HG02973 (cell line): ENCODE measurements around the gene TFF2.

Experiments
- ATAC-seq: cut with Tn5 transposase; IDR thresholded peaks from one replicate; pipeline ENCODE4 v1.9.1; 2021; ENCODE audit warnings: moderate library complexity; ENCODE audit not compliant: unreplicated experiment

TFF2 gene

DNA sequence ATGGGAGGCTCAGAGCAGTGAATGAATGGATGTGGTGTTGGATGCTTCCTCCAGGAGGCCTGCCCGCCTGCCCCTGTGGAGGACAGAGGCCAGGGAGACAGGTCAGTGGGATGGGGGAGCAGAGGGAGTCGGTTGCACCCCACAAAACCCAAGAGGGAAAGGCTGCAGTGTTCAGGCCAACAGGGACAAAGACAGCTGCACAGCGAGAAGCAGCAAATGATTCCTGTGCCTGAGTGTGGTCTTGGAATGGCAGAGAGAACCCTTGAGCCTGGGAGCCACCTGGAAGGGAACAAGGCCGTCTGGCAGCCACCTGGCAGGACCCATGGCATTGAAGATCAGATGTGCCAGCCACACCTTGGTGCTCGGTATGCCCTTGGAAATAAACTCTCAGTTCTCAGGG, 43.7 kb downstream of the TFF2 start:
- ATAC-seq: no peak

- ATAC-seq: no peak
Observed at GRCh38 chr21:42306366-42307035, 44.3 kb downstream of the TFF2 start.

- no peak for ATAC-seq
Observed at GRCh38 chr21:42305707-42306147, 45.1 kb downstream of the TFF2 start.

GRCh38 chr21:42304556-42305454, 46.0 kb downstream of the TFF2 start:
- ATAC-seq: no peak

DNA sequence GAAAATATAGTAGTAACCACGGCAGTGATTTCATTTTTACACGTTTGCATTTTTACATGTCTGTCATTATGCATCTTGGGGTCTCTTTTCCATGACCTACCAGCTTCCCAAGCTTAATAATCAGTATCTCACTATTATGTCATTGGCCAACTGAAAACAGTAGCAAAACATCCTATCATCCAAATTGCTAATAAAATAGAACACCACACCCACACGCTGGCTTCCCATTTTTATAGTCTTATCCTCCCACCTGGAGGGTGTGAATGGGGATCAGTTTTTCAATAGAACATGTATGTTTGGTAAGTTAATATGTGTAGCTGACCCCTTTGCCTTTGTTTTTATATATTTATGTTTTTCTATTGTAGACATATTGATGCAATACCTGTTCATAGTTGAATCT, 47.4 kb downstream of the TFF2 start:
- no peak for ATAC-seq

- no peak for ATAC-seq
Observed at GRCh38 chr21:42302794-42303193, 48.0 kb downstream of the TFF2 start.

GRCh38 chr21:42302076-42302650, 48.6 kb downstream of the TFF2 start:
- ATAC-seq: no peak

- no peak for ATAC-seq
Observed at GRCh38 chr21:42301371-42302075, 49.3 kb downstream of the TFF2 start.

DNA sequence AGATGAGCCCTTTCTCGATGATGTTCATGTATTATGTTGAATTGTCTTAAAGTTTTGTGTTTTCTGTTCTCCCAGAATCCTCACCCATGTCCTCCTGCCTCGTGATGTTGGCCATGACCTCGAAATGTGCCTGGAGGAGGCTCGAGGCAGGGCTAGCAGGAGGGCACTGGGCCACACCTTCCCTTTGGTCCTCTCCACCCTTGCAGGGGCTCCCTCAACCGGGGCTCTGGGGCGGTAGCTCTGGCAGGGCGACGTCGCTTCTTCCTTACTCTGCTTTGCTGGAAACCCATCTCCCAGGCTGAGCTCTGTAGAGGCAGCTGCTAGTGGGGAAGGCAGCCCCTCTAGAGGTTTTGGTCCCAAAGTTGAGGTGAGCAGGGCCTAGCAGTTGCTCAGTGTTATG, 49.8 kb downstream of the TFF2 start:
- ATAC-seq: no peak

DNA sequence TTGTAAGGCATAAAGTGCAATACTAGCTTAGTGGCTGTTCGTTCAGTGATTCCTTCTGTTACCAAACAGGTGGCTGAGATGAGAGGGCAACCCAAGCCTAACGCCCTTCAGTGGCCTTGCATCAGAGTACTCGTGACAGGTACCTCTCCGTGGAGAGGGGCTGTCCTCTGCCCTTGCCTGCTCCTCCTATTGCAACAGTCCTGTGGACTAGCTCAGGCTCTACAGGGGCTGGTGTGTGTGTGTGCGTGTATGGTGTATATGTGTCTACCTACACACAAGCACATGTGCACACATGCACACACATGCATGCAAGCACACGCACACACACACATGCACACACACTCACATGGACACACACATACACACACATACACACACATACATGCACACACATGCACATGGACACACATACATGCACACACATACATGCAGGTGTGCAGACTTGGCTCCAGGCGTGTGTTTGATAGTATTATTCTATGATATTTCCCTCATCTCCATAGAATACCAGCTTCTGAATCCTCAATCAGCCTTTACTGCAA, 50.7 kb downstream of the TFF2 start:
- ATAC-seq: no peak

- no peak for ATAC-seq
Observed at GRCh38 chr21:42299324-42300044, 51.3 kb downstream of the TFF2 start.

GRCh38 chr21:42298657-42299056, 52.1 kb downstream of the TFF2 start:
- no peak for ATAC-seq

- no peak for ATAC-seq
Observed at GRCh38 chr21:42298237-42298636, 52.6 kb downstream of the TFF2 start.

DNA sequence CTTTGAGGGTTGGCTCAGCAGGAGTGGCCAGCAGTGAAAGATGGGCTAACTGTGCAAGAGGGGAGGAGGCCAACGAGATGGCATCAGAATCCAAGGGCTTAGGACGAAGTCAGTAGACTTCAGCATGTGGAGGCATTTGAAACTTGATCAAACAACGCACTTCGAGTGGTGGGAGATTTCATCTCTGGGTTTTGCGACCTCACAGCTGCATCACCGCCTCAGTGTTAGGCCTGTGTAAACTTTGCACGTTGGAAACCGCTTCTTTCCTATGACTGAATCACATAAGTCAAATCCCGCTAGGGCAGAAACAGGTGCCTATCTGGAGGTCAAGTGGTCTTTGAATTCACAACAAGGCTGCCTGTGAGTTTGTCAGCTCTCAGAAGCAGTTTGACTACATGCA, 53.4 kb downstream of the TFF2 start:
- ATAC-seq: no peak

DNA sequence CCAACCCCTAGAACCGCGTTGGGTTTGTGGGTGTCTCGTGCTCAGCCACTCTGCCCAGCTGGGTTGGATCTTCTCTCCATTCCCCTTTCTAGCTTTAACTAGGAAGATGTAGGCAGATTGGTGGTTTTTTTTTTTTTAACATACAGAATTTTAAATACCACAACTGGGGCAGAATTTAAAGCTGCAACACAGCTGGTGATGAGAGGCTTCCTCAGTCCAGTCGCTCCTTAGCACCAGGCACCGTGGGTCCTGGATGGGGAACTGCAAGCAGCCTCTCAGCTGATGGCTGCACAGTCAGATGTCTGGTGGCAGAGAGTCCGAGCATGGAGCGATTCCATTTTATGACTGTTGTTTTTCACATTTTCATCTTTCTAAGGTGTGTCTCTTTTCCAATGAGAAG, 54.3 kb downstream of the TFF2 start:
- no peak for ATAC-seq
